HEK293 (cell line): ENCODE results near the gene PHLDB3.

Source experiments
- OVOL3 ChIP-seq: fragments of 450-650 bp; formaldehyde crosslinking; IDR thresholded peaks from 2 replicates; pipeline ENCODE4 v1.5.1; 2016; ENCODE audit warnings: missing biosample characterization, missing genetic modification characterization
- SETDB1 ChIP-seq: IDR thresholded peaks from one replicate; pipeline ENCODE4 v1.6.1; 2017; ENCODE audit warnings: mild to moderate bottlenecking, low read length, moderate library complexity, mixed read lengths; ENCODE audit not compliant: insufficient read length
- SP2 ChIP-seq: fragments of 450-650 bp; formaldehyde crosslinking; IDR thresholded peaks from 2 replicates; pipeline ENCODE4 v1.5.1; 2016; ENCODE audit warnings: missing biosample characterization, missing genetic modification characterization
- ZBTB20 ChIP-seq: fragments of 450-650 bp; formaldehyde crosslinking; IDR thresholded peaks from 2 replicates; pipeline ENCODE4 v1.5.1; 2016; ENCODE audit warnings: missing biosample characterization, missing genetic modification characterization
- ZEB2 ChIP-seq: fragments of 450-650 bp; formaldehyde crosslinking; IDR thresholded peaks from 2 replicates; pipeline ENCODE4 v1.5.1; 2016; ENCODE audit warnings: missing biosample characterization, missing genetic modification characterization
- ZFP69B ChIP-seq: fragments of 450-650 bp; formaldehyde crosslinking; IDR thresholded peaks from 2 replicates; pipeline ENCODE4 v1.5.1; 2016; ENCODE audit warnings: missing biosample characterization, missing genetic modification characterization
- ZNF10 ChIP-seq: fragments of 450-650 bp; formaldehyde crosslinking; IDR thresholded peaks from 2 replicates; pipeline ENCODE4 v1.5.1; 2017; ENCODE audit warnings: missing biosample characterization, missing genetic modification characterization
- ZNF121 ChIP-seq: fragments of 450-650 bp; formaldehyde crosslinking; IDR thresholded peaks from 2 replicates; pipeline ENCODE4 v1.5.1; 2016; ENCODE audit warnings: missing biosample characterization, missing genetic modification characterization
- ZNF133 ChIP-seq: fragments of 450-650 bp; formaldehyde crosslinking; IDR thresholded peaks from 2 replicates; pipeline ENCODE4 v1.5.1; 2016; ENCODE audit warnings: missing biosample characterization, missing genetic modification characterization
- ZNF138 ChIP-seq: fragments of 450-650 bp; formaldehyde crosslinking; IDR thresholded peaks from 2 replicates; pipeline ENCODE4 v1.5.1; 2016; ENCODE audit warnings: missing biosample characterization, missing genetic modification characterization, borderline replicate concordance
- ZNF24 ChIP-seq: fragments of 450-650 bp; formaldehyde crosslinking; IDR thresholded peaks from 2 replicates; pipeline ENCODE4 v1.5.1; 2016; ENCODE audit warnings: missing biosample characterization, missing genetic modification characterization
- ZNF248 ChIP-seq: fragments of 450-650 bp; formaldehyde crosslinking; IDR thresholded peaks from 2 replicates; pipeline ENCODE4 v1.5.1; 2017; ENCODE audit warnings: missing biosample characterization, missing genetic modification characterization
- ZNF324 ChIP-seq: fragments of 450-650 bp; formaldehyde crosslinking; IDR thresholded peaks from 2 replicates; pipeline ENCODE4 v1.5.1; 2016; ENCODE audit warnings: missing biosample characterization, missing genetic modification characterization
- ZNF335 ChIP-seq: fragments of 450-650 bp; formaldehyde crosslinking; conservative IDR thresholded peaks from 2 replicates; pipeline ENCODE4 v1.5.1; 2016; ENCODE audit warnings: missing biosample characterization, missing genetic modification characterization
- ZNF354C ChIP-seq: fragments of 450-650 bp; formaldehyde crosslinking; IDR thresholded peaks from 2 replicates; pipeline ENCODE4 v1.5.1; 2016; ENCODE audit warnings: missing biosample characterization, missing genetic modification characterization, low read depth, borderline replicate concordance
- ZNF416 ChIP-seq: fragments of 450-650 bp; formaldehyde crosslinking; IDR thresholded peaks from 2 replicates; pipeline ENCODE4 v1.5.1; 2016; ENCODE audit warnings: missing biosample characterization, missing genetic modification characterization
- ZNF423 ChIP-seq: fragments of 450-650 bp; formaldehyde crosslinking; IDR thresholded peaks from 2 replicates; pipeline ENCODE4 v1.5.1; 2016; ENCODE audit warnings: missing biosample characterization, missing genetic modification characterization
- ZNF560 ChIP-seq: fragments of 450-650 bp; formaldehyde crosslinking; IDR thresholded peaks from 2 replicates; pipeline ENCODE4 v1.5.1; 2017; ENCODE audit warnings: missing biosample characterization, missing genetic modification characterization, borderline replicate concordance
- ZNF561 ChIP-seq: fragments of 450-650 bp; IDR thresholded peaks from 2 replicates; pipeline ENCODE4 v1.5.1; 2018; ENCODE audit warnings: missing biosample characterization, missing genetic modification characterization, borderline replicate concordance
- ZNF623 ChIP-seq: fragments of 450-650 bp; formaldehyde crosslinking; IDR thresholded peaks from 2 replicates; pipeline ENCODE4 v1.5.1; 2016; ENCODE audit warnings: missing biosample characterization, missing genetic modification characterization
- ZNF658 ChIP-seq: fragments of 450-650 bp; formaldehyde crosslinking; IDR thresholded peaks from 2 replicates; pipeline ENCODE4; 2016; ENCODE audit warnings: missing biosample characterization, missing genetic modification characterization
- ZNF664 ChIP-seq: fragments of 450-650 bp; formaldehyde crosslinking; IDR thresholded peaks from 2 replicates; pipeline ENCODE4 v1.5.1; 2016; ENCODE audit warnings: missing biosample characterization, missing genetic modification characterization
- ZNF677 ChIP-seq: fragments of 450-650 bp; IDR thresholded peaks from 2 replicates; pipeline ENCODE4 v1.5.0; 2018; ENCODE audit warnings: missing biosample characterization, mild to moderate bottlenecking, missing genetic modification characterization, moderate library complexity
- ZNF768 ChIP-seq: fragments of 450-650 bp; formaldehyde crosslinking; IDR thresholded peaks from 2 replicates; pipeline ENCODE4 v1.5.1; 2018; ENCODE audit warnings: missing biosample characterization, mild to moderate bottlenecking, missing genetic modification characterization
- ZNF830 ChIP-seq: fragments of 450-650 bp; IDR thresholded peaks from 2 replicates; pipeline ENCODE4 v1.5.0; 2018; ENCODE audit warnings: missing biosample characterization, missing genetic modification characterization, low read depth, mild to moderate bottlenecking, moderate library complexity
- ZNF837 ChIP-seq: fragments of 450-650 bp; formaldehyde crosslinking; IDR thresholded peaks from 2 replicates; pipeline ENCODE4 v1.5.1; 2016; ENCODE audit warnings: missing biosample characterization, missing genetic modification characterization
- TF ChIP-seq, protein P1 (sequence below): fragments of 450-650 bp; formaldehyde crosslinking; IDR thresholded peaks from 2 replicates; pipeline ENCODE4 v1.5.1; 2017; ENCODE audit warnings: missing biosample characterization, missing genetic modification characterization
- TF ChIP-seq, protein P2 (sequence below): fragments of 450-650 bp; formaldehyde crosslinking; IDR thresholded peaks from 2 replicates; pipeline ENCODE4 v1.5.1; 2017; ENCODE audit warnings: missing biosample characterization, missing genetic modification characterization
- TF ChIP-seq, protein P3 (sequence below): fragments of 450-650 bp; formaldehyde crosslinking; IDR thresholded peaks from 2 replicates; pipeline ENCODE4 v1.5.1; 2017; ENCODE audit warnings: missing biosample characterization, missing genetic modification characterization
- TF ChIP-seq, protein P4 (sequence below): fragments of 450-650 bp; formaldehyde crosslinking; IDR thresholded peaks from 2 replicates; pipeline ENCODE4 v1.5.1; 2016; ENCODE audit warnings: missing biosample characterization, missing genetic modification characterization
- TF ChIP-seq, protein P5 (sequence below): fragments of 450-650 bp; IDR thresholded peaks from 2 replicates; pipeline ENCODE4 v1.5.1; 2018; ENCODE audit warnings: missing biosample characterization, mild to moderate bottlenecking, missing genetic modification characterization

The PHLDB3 gene

DNA sequence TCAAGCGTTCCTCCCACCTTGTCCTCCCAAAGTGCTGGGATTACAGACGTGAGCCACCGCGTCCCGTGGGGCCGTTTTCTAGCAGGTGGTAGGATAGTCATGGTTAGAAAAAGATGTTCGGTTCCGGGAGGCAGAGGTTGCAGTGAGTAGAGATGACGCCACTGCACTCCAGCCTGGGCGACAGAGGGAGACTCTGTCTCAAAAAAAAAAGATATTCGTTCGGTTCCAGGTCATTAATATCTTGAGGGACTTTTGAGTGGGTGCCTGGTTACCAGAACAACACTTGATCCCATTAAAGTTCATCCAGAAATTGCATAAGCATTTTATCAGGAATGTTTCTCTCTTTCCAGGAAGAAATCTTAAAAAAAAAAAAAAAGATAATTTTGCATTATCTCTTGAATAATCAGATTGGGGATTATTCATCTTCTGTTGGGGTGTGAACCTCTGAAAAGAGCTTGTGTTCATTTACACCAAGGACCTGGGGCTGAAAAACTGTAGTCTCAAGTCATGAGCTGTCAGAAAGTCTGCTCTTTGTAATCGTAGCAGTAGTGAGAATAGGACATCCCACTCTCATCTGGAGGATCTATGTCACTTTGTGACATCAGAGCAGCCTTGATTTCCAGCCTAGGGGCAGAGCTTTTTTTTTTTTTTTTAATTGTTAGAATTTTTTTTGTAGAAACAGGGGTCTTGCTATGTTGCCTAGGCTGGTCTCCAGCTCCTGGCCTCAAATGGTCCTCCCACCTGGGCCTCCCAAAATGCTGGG is 23.5 kb upstream of the PHLDB3 start (continued):
- no peak for TF ChIP-seq ZNF664 (tag by site-specific recombination)
- TF ChIP-seq ZNF768 (tag by site-specific recombination), result no peak
- TF ChIP-seq, protein P1, sequence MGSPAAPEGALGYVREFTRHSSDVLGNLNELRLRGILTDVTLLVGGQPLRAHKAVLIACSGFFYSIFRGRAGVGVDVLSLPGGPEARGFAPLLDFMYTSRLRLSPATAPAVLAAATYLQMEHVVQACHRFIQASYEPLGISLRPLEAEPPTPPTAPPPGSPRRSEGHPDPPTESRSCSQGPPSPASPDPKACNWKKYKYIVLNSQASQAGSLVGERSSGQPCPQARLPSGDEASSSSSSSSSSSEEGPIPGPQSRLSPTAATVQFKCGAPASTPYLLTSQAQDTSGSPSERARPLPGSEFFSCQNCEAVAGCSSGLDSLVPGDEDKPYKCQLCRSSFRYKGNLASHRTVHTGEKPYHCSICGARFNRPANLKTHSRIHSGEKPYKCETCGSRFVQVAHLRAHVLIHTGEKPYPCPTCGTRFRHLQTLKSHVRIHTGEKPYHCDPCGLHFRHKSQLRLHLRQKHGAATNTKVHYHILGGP (tag by site-specific recombination), result peak; percentile 60
- 0 out of 2 replicates have a peak, but pooled peaks have one; percentile 26 for TF ChIP-seq OVOL3 (tag by site-specific recombination)
- peak; percentile 85 for TF ChIP-seq ZNF324 (tag by site-specific recombination)
- TF ChIP-seq SP2 (tag by site-specific recombination), result peak; percentile 6
- no peak; the same call in 1 of the 2 replicates for TF ChIP-seq ZNF561 (tag by site-specific recombination)
- peak; percentile 76 for TF ChIP-seq ZNF121 (tag by site-specific recombination)
- no peak for TF ChIP-seq ZNF830
- TF ChIP-seq ZFP69B (tag by site-specific recombination), result peak; percentile 83
- no peak for TF ChIP-seq SETDB1
- TF ChIP-seq ZNF837 (tag by site-specific recombination), result no peak
- peak; percentile 18; the same call in 1 of the 2 replicates for TF ChIP-seq ZNF10 (tag by site-specific recombination)
- TF ChIP-seq ZNF138 (tag by site-specific recombination), result no peak
- peak; percentile 32; the same call in 1 of the 2 replicates for TF ChIP-seq ZNF335
- TF ChIP-seq ZNF354C (tag by site-specific recombination), result no peak
- TF ChIP-seq, protein P2, sequence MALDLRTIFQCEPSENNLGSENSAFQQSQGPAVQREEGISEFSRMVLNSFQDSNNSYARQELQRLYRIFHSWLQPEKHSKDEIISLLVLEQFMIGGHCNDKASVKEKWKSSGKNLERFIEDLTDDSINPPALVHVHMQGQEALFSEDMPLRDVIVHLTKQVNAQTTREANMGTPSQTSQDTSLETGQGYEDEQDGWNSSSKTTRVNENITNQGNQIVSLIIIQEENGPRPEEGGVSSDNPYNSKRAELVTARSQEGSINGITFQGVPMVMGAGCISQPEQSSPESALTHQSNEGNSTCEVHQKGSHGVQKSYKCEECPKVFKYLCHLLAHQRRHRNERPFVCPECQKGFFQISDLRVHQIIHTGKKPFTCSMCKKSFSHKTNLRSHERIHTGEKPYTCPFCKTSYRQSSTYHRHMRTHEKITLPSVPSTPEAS, result peak; percentile 34; the same call in 1 of the 2 replicates
- TF ChIP-seq, protein P3, sequence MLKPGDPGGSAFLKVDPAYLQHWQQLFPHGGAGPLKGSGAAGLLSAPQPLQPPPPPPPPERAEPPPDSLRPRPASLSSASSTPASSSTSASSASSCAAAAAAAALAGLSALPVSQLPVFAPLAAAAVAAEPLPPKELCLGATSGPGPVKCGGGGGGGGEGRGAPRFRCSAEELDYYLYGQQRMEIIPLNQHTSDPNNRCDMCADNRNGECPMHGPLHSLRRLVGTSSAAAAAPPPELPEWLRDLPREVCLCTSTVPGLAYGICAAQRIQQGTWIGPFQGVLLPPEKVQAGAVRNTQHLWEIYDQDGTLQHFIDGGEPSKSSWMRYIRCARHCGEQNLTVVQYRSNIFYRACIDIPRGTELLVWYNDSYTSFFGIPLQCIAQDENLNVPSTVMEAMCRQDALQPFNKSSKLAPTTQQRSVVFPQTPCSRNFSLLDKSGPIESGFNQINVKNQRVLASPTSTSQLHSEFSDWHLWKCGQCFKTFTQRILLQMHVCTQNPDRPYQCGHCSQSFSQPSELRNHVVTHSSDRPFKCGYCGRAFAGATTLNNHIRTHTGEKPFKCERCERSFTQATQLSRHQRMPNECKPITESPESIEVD (tag by site-specific recombination), result peak; percentile 93
- no peak for TF ChIP-seq ZNF248 (tag by site-specific recombination)
- peak; percentile 95 for TF ChIP-seq ZEB2 (tag by site-specific recombination)
- TF ChIP-seq, protein P4, sequence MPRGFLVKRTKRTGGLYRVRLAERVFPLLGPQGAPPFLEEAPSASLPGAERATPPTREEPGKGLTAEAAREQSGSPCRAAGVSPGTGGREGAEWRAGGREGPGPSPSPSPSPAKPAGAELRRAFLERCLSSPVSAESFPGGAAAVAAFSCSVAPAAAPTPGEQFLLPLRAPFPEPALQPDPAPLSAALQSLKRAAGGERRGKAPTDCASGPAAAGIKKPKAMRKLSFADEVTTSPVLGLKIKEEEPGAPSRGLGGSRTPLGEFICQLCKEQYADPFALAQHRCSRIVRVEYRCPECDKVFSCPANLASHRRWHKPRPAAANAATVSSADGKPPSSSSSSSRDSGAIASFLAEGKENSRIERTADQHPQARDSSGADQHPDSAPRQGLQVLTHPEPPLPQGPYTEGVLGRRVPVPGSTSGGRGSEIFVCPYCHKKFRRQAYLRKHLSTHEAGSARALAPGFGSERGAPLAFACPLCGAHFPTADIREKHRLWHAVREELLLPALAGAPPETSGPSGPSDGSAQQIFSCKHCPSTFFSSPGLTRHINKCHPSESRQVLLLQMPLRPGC (tag by site-specific recombination), result peak; percentile 91
- TF ChIP-seq ZBTB20 (tag by site-specific recombination), result no peak
- 0 out of 2 replicates have a peak, but pooled peaks have one; percentile 20 for TF ChIP-seq ZNF423
- TF ChIP-seq ZNF658 (tag by site-specific recombination), result no peak
- no peak for TF ChIP-seq ZNF677 (tag by site-specific recombination)
- peak; percentile 95 for TF ChIP-seq ZNF24 (tag by site-specific recombination)
- TF ChIP-seq ZNF560 (tag by site-specific recombination), result no peak
- TF ChIP-seq, protein P5, sequence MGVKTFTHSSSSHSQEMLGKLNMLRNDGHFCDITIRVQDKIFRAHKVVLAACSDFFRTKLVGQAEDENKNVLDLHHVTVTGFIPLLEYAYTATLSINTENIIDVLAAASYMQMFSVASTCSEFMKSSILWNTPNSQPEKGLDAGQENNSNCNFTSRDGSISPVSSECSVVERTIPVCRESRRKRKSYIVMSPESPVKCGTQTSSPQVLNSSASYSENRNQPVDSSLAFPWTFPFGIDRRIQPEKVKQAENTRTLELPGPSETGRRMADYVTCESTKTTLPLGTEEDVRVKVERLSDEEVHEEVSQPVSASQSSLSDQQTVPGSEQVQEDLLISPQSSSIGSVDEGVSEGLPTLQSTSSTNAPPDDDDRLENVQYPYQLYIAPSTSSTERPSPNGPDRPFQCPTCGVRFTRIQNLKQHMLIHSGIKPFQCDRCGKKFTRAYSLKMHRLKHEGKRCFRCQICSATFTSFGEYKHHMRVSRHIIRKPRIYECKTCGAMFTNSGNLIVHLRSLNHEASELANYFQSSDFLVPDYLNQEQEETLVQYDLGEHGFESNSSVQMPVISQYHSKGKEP (tag by site-specific recombination), result peak; percentile 84; the same call in 1 of the 2 replicates
- TF ChIP-seq ZNF133 (tag by site-specific recombination), result no peak
- TF ChIP-seq ZNF623, result 0 out of 2 replicates have a peak, but pooled peaks have one; percentile 27
- no peak for TF ChIP-seq ZNF416 (tag by site-specific recombination)
